Smooth muscle cell (in vitro differentiated cells): ENCODE measurements around the gene FCGR1A. TPM values are rescaled to one million over a fixed set of nuclear protein-coding genes. Genes with fewer than 3 reads are reported as not detected.
"Not testable (repeated sequence)": the region's sequence is repeated elsewhere in the genome, so short reads cannot be mapped to it uniquely, and the experiment has no call there.

ENCODE experiments used
- DNase-seq: peaks from one replicate; lab custom pipeline; 2025; ENCODE audit not compliant: unreplicated experiment; lab: John Stamatoyannopoulos, UW
- H2AFZ ChIP-seq: fragments of 200-600 bp; sonication (generic); 2 replicates; pipeline ENCODE4 v1.6.0; 2016; ENCODE audit warnings: antibody characterized with exemption, low read depth, mild to moderate bottlenecking
- H3F3A ChIP-seq: fragments of 200-600 bp; sonication (generic); 2 replicates; pipeline ENCODE4 v1.6.0; 2017; ENCODE audit warnings: antibody characterized with exemption, low read depth
- H3K27ac ChIP-seq: fragments of 200-600 bp; sonication (generic); 2 replicates; pipeline ENCODE4 v1.5.1; 2016; ENCODE audit warnings: low read depth, mild to moderate bottlenecking
- H3K27me3 ChIP-seq: fragments of 200-600 bp; sonication (generic); 2 replicates; pipeline ENCODE4 v1.6.1; 2016; ENCODE audit warnings: low read depth, mild to moderate bottlenecking
- H3K36me3 ChIP-seq: fragments of 200-600 bp; sonication (generic); 2 replicates; pipeline ENCODE4 v1.5.1; 2016; ENCODE audit warnings: low read depth
- H3K4me1 ChIP-seq: fragments of 200-600 bp; sonication (generic); 2 replicates; pipeline ENCODE4 v1.5.1; 2016; ENCODE audit warnings: low read depth
- H3K4me2 ChIP-seq: fragments of 200-600 bp; sonication (generic); 2 replicates; pipeline ENCODE4 v1.6.0; 2016; ENCODE audit warnings: mild to moderate bottlenecking
- H3K4me3 ChIP-seq: fragments of 200-600 bp; sonication (generic); 2 replicates; pipeline ENCODE4 v1.5.1; 2016; ENCODE audit warnings: mild to moderate bottlenecking
- H3K79me2 ChIP-seq: fragments of 200-600 bp; sonication (generic); 2 replicates; pipeline ENCODE4 v1.6.0; 2016; ENCODE audit warnings: low read depth, mild to moderate bottlenecking
- H3K9ac ChIP-seq: fragments of 200-600 bp; sonication (generic); 2 replicates; pipeline ENCODE4 v1.6.0; 2016; ENCODE audit warnings: low read depth
- H3K9me3 ChIP-seq: fragments of 200-600 bp; sonication (generic); replicated peaks from 2 replicates; pipeline ENCODE4 v1.5.1; 2016; ENCODE audit warnings: low read depth
- H4K20me1 ChIP-seq: fragments of 200-600 bp; sonication (generic); 2 replicates; pipeline ENCODE4 v1.6.0; 2016; ENCODE audit warnings: low read depth
- WGBS: methylation state at CpG from one replicate; pipeline ENCODE4 v1.1.7; 2016; ENCODE audit warnings: low lambda C conversion rate; 5-methylcytosine and 5-hydroxymethylcytosine counted together
- polyA plus RNA-seq: library from polyadenylated mRNA; unstranded; fragments of >200 nt; fragmentation: Nextera tagmentation; extraction: Ambion mirVana; gene quantifications from 2 replicates; pipeline ENCODE4 v1.2.1, GENCODE V29; 2016
- total RNA-seq: library from RNA; depleted of rRNA; stranded (reverse); fragments of >200 nt; gene quantifications from 2 replicates; pipeline ENCODE4 v1.2.3, GENCODE V29; 2014

The FCGR1A gene
- total and polyA plus RNA-seq, 2 experiments from 2014 or later, result not detected

DNA sequence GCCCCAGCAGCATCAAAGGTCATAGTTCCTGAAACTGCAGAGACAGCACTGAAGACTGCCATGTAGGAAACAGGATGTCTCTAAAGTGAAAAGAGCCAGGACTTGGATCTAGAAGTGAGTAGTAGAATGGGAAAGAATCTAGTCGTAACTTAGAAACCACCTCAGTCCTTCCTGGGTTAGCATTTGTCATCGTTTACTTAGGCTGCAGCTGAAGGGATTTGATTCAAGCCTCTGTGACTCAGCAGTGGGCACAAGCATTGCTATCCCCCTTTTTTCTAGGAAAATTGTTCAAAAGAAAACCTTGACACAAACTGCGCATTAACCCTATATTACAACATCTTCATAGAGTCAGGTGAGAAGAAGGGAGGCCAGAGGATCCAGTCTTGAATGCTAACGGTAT, 11.8 kb upstream of the FCGR1A start:
- not testable (repeated sequence) for H3K4me2 ChIP-seq, H3K27me3 ChIP-seq, H3K79me2 ChIP-seq, H3K9ac ChIP-seq, DNase-seq, H3K4me3 ChIP-seq, H3K36me3 ChIP-seq, H3K4me1 ChIP-seq, H3K27ac ChIP-seq, H2AFZ ChIP-seq, H3K9me3 ChIP-seq, H3F3A ChIP-seq, H4K20me1 ChIP-seq
- 58% methylated on average over 4 of the region's 4 CpGs for WGBS

DNA sequence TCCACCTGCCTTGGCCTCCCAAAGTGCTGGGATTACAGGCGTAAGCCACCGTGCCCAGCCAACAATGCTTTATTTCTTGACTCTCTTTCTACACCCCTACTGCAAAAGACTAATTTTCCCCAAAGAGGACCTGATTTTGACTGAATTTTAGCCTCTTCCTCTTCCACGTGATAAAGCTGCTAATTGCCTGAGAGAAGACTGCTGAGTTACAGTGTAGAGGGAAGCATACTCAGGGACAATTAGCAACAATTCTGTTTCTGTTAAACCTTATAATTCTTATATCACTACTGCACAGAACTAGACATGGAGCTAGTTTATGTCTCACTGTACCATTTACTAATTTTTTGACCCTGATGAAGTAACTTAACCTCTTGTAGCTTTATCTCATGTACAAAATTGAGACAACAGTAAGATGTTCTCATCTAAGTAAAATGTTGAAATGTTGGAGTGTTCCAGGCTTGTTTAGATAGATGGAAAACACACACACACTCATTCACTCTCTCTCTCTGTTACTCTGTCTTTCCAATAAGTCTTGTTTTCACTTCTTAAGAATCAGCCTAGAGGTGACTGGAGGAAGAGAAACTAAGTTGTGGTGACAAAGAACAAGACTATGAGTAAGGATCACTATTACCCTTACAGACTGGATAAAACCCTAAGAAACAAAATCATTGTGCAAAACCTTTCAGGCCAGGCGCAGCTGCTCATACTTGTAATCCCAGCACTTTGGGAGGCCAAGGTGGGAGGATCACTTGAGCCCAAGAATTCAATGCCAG, 10.7 kb upstream of the FCGR1A start:
- H3K9ac ChIP-seq, DNase-seq, H3K4me3 ChIP-seq, H3K36me3 ChIP-seq, H3F3A ChIP-seq, H3K27ac ChIP-seq, H3K4me2 ChIP-seq, H3K9me3 ChIP-seq, H3K4me1 ChIP-seq, H2AFZ ChIP-seq, H3K27me3 ChIP-seq, H3K79me2 ChIP-seq, H4K20me1 ChIP-seq: not testable (repeated sequence)
- 77% methylated on average over 1 of the region's 4 CpGs for WGBS

DNA sequence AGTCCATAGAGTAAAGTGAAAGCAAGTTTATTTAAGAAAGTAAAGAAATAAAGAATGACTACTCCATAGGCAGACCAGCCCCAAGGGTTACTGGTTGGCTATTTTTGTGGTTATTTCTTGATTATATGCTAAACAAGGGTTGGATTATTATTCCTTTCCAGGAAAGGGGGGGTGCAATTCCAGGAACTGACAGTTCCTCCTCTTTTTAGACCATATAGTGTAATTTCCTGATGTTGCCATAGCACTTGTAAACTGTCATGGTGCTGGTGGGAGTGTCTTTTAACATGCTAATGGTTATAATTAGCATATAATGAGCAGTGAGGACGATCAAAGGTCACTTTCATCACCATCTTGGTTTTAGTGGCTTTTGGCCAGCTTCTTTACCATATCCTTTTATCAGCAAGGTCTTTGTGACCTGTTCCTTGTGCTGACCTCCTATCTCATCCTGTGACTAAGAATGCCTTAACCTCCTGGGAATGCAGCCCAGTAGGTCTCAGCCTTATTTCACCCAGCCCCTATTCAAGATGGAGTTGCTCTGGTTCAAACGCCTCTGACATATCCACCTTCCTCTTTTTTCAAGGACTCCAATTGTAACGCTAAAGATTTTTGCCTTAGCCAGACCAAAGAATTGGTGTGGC, 6.9 kb upstream of the FCGR1A start:
- H3K4me1 ChIP-seq, H3K9ac ChIP-seq, H3K36me3 ChIP-seq, H2AFZ ChIP-seq, DNase-seq, H3K4me3 ChIP-seq, H3K27me3 ChIP-seq, H3K79me2 ChIP-seq, H3F3A ChIP-seq, H3K9me3 ChIP-seq, H3K27ac ChIP-seq, H4K20me1 ChIP-seq, H3K4me2 ChIP-seq: not testable (repeated sequence)
- 19% methylated on average over 1 of the region's 3 CpGs for WGBS

DNA sequence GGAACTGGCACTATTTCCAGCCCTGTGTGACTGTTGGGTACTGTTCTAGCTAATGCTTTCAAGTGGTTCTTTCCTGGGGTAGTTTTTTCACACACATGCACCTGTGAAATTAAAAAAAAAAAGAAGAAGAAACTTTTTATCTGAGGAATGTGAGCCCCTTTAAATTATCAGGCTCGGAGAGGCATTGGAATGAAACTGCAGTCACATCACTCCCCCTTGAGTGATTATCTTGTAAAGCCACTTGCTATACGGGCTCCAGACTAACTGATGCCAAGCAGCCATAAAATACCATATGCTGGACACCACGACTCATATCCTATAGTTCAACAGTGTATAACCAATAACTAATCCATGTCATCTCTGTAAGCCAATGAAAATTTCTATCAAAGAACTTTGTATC, 5.4 kb upstream of the FCGR1A start:
- H3K36me3 ChIP-seq, DNase-seq, H4K20me1 ChIP-seq, H2AFZ ChIP-seq, H3K27me3 ChIP-seq, H3F3A ChIP-seq, H3K4me3 ChIP-seq, H3K9me3 ChIP-seq, H3K27ac ChIP-seq, H3K4me2 ChIP-seq, H3K4me1 ChIP-seq, H3K9ac ChIP-seq, H3K79me2 ChIP-seq: not testable (repeated sequence)
- 7% methylated on average over 2 of the region's 3 CpGs for WGBS

DNA sequence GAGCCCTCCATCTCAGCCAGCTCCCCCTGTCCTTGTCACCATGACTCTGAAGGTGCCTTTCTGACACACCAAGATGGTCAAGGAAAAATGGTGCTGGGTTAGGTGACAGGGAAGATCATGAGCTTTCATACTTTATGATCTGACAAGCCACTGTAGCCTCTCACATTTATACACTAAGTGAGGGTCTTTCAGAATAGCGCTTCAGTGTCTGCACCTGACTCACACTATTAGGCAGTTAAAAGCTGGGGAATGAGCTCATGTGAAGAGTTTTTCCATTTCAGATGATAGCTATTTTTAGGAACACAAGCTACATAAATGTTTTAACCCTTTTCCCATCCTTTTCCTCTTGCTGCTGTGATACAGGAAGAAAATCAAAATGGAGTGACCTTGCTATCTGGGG, 4.2 kb upstream of the FCGR1A start:
- not testable (repeated sequence) for H2AFZ ChIP-seq, H3K9ac ChIP-seq, H4K20me1 ChIP-seq, H3K36me3 ChIP-seq, H3K79me2 ChIP-seq, H3K4me1 ChIP-seq, H3K27ac ChIP-seq, DNase-seq, H3K4me3 ChIP-seq, H3K4me2 ChIP-seq, H3K9me3 ChIP-seq, H3F3A ChIP-seq, H3K27me3 ChIP-seq
- 67% methylated on average over 1 of the region's 1 CpG for WGBS

DNA sequence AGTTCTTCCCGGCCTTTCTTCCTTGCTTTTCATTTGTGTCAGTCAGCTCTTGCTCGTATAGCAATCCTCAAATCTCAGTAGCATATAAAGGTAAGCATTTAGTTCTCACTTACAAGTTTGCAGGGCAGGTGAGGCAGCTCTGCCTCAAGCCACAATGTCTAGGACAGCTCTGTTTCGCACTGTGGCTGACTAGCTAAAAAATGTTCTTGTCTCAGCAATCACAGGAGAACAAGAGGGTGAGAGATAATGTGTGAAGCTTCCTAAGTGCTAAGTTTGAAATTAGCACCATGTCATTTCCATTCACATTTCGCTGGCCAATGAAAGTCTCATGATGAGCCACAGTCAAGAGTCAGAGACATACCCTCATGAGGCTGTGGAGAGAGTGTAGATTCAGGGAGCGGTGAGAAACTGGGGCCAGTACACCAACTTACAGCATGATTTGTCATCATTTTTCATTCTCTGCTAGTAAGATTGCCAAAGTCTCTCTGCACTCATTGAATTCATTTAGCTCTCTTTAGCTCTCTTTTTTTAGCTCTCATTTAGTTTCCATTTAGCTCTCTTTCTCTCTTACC, 995 bp upstream of the FCGR1A start:
- not testable (repeated sequence) for H3K4me2 ChIP-seq, H3K4me1 ChIP-seq, H4K20me1 ChIP-seq, H2AFZ ChIP-seq, H3K79me2 ChIP-seq, H3K27me3 ChIP-seq, H3K27ac ChIP-seq, H3K4me3 ChIP-seq, DNase-seq, H3F3A ChIP-seq, H3K9me3 ChIP-seq, H3K36me3 ChIP-seq, H3K9ac ChIP-seq
- WGBS, result 78% methylated on average over 5 of the region's 5 CpGs

DNA sequence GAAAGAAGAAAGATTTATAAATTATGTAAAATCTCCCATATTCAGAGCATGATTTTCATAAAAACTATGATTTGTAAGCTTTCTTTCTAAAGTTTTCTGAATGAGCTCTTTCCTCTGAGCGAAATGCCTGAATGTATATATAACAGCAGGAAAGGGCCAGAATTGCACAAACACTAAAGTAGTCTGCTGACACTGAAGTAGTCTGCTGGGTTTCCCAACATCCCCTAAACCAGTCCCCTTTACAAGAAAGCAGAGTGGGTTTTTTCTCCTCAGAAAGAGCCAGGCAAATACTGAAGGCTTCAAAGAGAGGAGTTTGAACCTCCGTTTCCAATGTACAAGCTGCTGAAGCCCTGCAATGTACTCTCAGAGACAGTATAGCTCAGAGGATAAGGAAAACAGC, 795 bp downstream of the FCGR1A start:
- H3K4me1 ChIP-seq, H2AFZ ChIP-seq, H3K27ac ChIP-seq, H4K20me1 ChIP-seq, H3K9me3 ChIP-seq, H3F3A ChIP-seq, H3K9ac ChIP-seq, DNase-seq, H3K36me3 ChIP-seq, H3K4me2 ChIP-seq, H3K27me3 ChIP-seq, H3K4me3 ChIP-seq, H3K79me2 ChIP-seq: not testable (repeated sequence)
- no CpG with 5 or more reads among the region's 2 CpGs for WGBS

DNA sequence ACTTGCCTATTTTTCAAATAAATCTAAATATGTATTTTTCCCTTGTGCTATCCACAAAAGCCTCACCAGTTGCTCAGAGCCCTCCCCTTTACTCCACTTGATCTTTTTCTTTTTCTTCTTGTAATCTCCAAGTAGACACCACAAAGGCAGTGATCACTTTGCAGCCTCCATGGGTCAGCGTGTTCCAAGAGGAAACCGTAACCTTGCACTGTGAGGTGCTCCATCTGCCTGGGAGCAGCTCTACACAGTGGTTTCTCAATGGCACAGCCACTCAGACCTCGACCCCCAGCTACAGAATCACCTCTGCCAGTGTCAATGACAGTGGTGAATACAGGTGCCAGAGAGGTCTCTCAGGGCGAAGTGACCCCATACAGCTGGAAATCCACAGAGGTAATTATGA, 1.4 kb downstream of the FCGR1A start:
- H3F3A ChIP-seq, H4K20me1 ChIP-seq, DNase-seq, H3K4me3 ChIP-seq, H3K9me3 ChIP-seq, H3K4me2 ChIP-seq, H3K4me1 ChIP-seq, H3K27me3 ChIP-seq, H2AFZ ChIP-seq, H3K79me2 ChIP-seq, H3K36me3 ChIP-seq, H3K27ac ChIP-seq, H3K9ac ChIP-seq: not testable (repeated sequence)
- WGBS, result 74% methylated on average over 3 of the region's 4 CpGs
